NK-92 (cell line): ENCODE measurements around the gene FLNB.

Experiments used
- DNase-seq: peaks from one replicate; lab custom pipeline; 2025; ENCODE audit not compliant: unreplicated experiment; lab: John Stamatoyannopoulos, UW

FLNB gene

GRCh38 chr3:58130591-58130990 lies 122.4 kb downstream of the FLNB start:
- DNase-seq: no peak

GRCh38 chr3:58131101-58131825 lies 123.0 kb downstream of the FLNB start:
- no peak for DNase-seq

GRCh38 chr3:58132850-58133249 lies 124.6 kb downstream of the FLNB start:
- DNase-seq: no peak

GRCh38 chr3:58134468-58134867 lies 126.2 kb downstream of the FLNB start:
- no peak for DNase-seq

GRCh38 chr3:58135712-58136543 lies 127.7 kb downstream of the FLNB start:
- DNase-seq: no peak

GRCh38 chr3:58137306-58137705 lies 129.1 kb downstream of the FLNB start:
- no peak for DNase-seq

GRCh38 chr3:58141766-58142345 lies 133.6 kb downstream of the FLNB start:
- DNase-seq: no peak

- no peak for DNase-seq
Observed at GRCh38 chr3:58143417-58144055, 135.3 kb downstream of the FLNB start.

GRCh38 chr3:58144478-58145325 lies 136.5 kb downstream of the FLNB start:
- no peak for DNase-seq

GRCh38 chr3:58148049-58148448 lies 139.8 kb downstream of the FLNB start:
- DNase-seq: no peak

- DNase-seq: no peak
Observed at GRCh38 chr3:58150130-58150809, 142.0 kb downstream of the FLNB start.

- DNase-seq: no peak
Observed at GRCh38 chr3:58150810-58151199, 142.6 kb downstream of the FLNB start.

GRCh38 chr3:58151637-58152036 lies 143.4 kb downstream of the FLNB start:
- DNase-seq: no peak

GRCh38 chr3:58152225-58153015 lies 144.2 kb downstream of the FLNB start:
- no peak for DNase-seq

GRCh38 chr3:58153371-58153770 lies 145.1 kb downstream of the FLNB start:
- no peak for DNase-seq

GRCh38 chr3:58154626-58155449 lies 146.6 kb downstream of the FLNB start:
- DNase-seq: no peak

- no peak for DNase-seq
Observed at GRCh38 chr3:58155838-58156237, 147.6 kb downstream of the FLNB start.

GRCh38 chr3:58157700-58158099 lies 149.5 kb downstream of the FLNB start:
- no peak for DNase-seq
